ENCODE measurements around the gene SETD3. TPM values are rescaled to one million over a fixed set of nuclear protein-coding genes. Genes with fewer than 3 reads are reported as not detected.

SETD3 gene
- total and polyA plus RNA-seq, 4 donors, result 36.4 to 60.9 (median 49.7) TPM

GRCh38 chr14:99418242-99418641 lies 62.4 kb downstream of the SETD3 start:
- no peak overlapping the region for H3K4me3 ChIP-seq
- H3K4me1 ChIP-seq (ENCODE audit: control insufficient read depth in 5 of 5, insufficient read depth in 5 of 5, low read length in 5 of 5), result peaks cover 0 to 4% (median 0%) of the 10 kb centered on the region in 5 donors
- no peaks in the 10 kb centered on the region for H3K9me3 ChIP-seq (ENCODE audit: control insufficient read depth in 4 of 4, insufficient read depth in 3 of 4, low read length in 3 of 4)
- DNase-seq (no peak), ATAC-seq (ENCODE audit: insufficient read depth, low FRiP score) (no peak)
- H3K27me3 ChIP-seq (ENCODE audit: control insufficient read depth in 3 of 3, insufficient read depth in 3 of 3, low read length in 2 of 3), result no peaks in the 10 kb centered on the region
- no peak overlapping the region for H3K9ac ChIP-seq (ENCODE audit: insufficient read depth in 1 of 2, low read length in 2 of 2)
- H3K36me3 ChIP-seq (ENCODE audit: control insufficient read depth in 4 of 4, insufficient read depth in 4 of 4, low read length in 4 of 4), result peaks cover 0 to 5% (median 3%) of the 10 kb centered on the region in 4 donors
- H3K27ac ChIP-seq (ENCODE audit: low read depth in 1 of 2, low read length in 1 of 2), result no peak overlapping the region
- 54 to 63% methylated on average over 1 of the region's 1 CpG for WGBS, 2 donors
- no peak for TF ChIP-seq CTCF (IDR thresholded peaks at IDR 0.05; ENCODE audit: control extremely low read depth, extremely low read depth)

- Histone ChIP-seq H3K4me3 (no peak overlapping the region), H3K27me3 (ENCODE audit: control insufficient read depth in 3 of 3, insufficient read depth in 3 of 3, low read length in 2 of 3) (no peaks in the 10 kb centered on the region), H3K9me3 (ENCODE audit: control insufficient read depth in 4 of 4, insufficient read depth in 3 of 4, low read length in 3 of 4) (peaks cover 0 to 2% (median 0%) of the 10 kb centered on the region in 4 donors), H3K4me1 (ENCODE audit: control insufficient read depth in 5 of 5, insufficient read depth in 5 of 5, low read length in 5 of 5) (peaks cover 0 to 4% (median 2%) of the 10 kb centered on the region in 5 donors), H3K36me3 (ENCODE audit: control insufficient read depth in 4 of 4, insufficient read depth in 4 of 4, low read length in 4 of 4) (peaks cover 0 to 11% (median 9%) of the 10 kb centered on the region in 4 donors), H3K27ac (ENCODE audit: low read depth in 1 of 2, low read length in 1 of 2) (no peak overlapping the region), H3K9ac (ENCODE audit: insufficient read depth in 1 of 2, low read length in 2 of 2) (no peak overlapping the region)
- WGBS, 2 donors, result 92 to 94% methylated on average over 5 of the region's 5 CpGs
- ATAC-seq (ENCODE audit: insufficient read depth, low FRiP score) (no peak), DNase-seq (no peak)
- TF ChIP-seq CTCF (IDR thresholded peaks at IDR 0.05; ENCODE audit: control extremely low read depth, extremely low read depth), result no peak
Observed at GRCh38 chr14:99416909-99417308, 63.8 kb downstream of the SETD3 start.

GRCh38 chr14:99415496-99416281 lies 65.0 kb downstream of the SETD3 start:
- DNase-seq (peak; percentile 68 to 92 (median 90)), ATAC-seq (ENCODE audit: insufficient read depth, low FRiP score) (peak; percentile 85)
- peaks cover 0 to 4% (median 2%) of the 10 kb centered on the region in 5 donors for H3K4me1 ChIP-seq (ENCODE audit: control insufficient read depth in 5 of 5, insufficient read depth in 5 of 5, low read length in 5 of 5)
- 4% methylated on average over 2 of the region's 2 CpGs for WGBS, 2 donors
- peaks cover 0 to 2% (median 0%) of the 10 kb centered on the region in 4 donors for H3K9me3 ChIP-seq (ENCODE audit: control insufficient read depth in 4 of 4, insufficient read depth in 3 of 4, low read length in 3 of 4)
- H3K27me3 ChIP-seq (ENCODE audit: control insufficient read depth in 3 of 3, insufficient read depth in 3 of 3, low read length in 2 of 3), result no peaks in the 10 kb centered on the region
- H3K36me3 ChIP-seq (ENCODE audit: control insufficient read depth in 4 of 4, insufficient read depth in 4 of 4, low read length in 4 of 4), result peaks cover 0 to 13% (median 10%) of the 10 kb centered on the region in 4 donors
- no peak overlapping the region for H3K27ac ChIP-seq (ENCODE audit: low read depth in 1 of 2, low read length in 1 of 2)
- peak; percentile 87 for TF ChIP-seq CTCF (IDR thresholded peaks at IDR 0.05; ENCODE audit: control extremely low read depth, extremely low read depth)
- H3K9ac ChIP-seq (ENCODE audit: insufficient read depth in 1 of 2, low read length in 2 of 2), result no peak overlapping the region
- no peak overlapping the region for H3K4me3 ChIP-seq

Measured in lung (tissue), 12 donors.